GM10248 (cell line): Measurements from ENCODE around the gene TRPM8.

ENCODE experiments used
- CTCF ChIA-PET: fragments of 300-600 bp; sonication (Branson Sonifier 250); formaldehyde crosslinking; extraction: SDS; loops from one replicate; lab custom pipeline; 2021; ENCODE audit warnings: antibody characterized with exemption; lab: Yijun Ruan, JAX
- POLR2A ChIA-PET: fragments of 350-650 bp; sonication (Branson Sonifier 250); formaldehyde crosslinking; extraction: SDS; loops from one replicate; lab custom pipeline; 2020; ENCODE audit warnings: antibody characterized with exemption; lab: Yijun Ruan, JAX
- DNase-seq: peaks from one replicate; pipeline ENCODE4 v3.0.0; 2012; ENCODE audit errors: extremely low spot score
- TF ChIP-seq, protein P1 (sequence below): IDR thresholded peaks from 2 replicates; pipeline ENCODE4 v1.5.1; 2012; ENCODE audit warnings: mild to moderate bottlenecking, low read depth; ENCODE audit errors: extremely low read depth, missing control alignments, control extremely low read depth

Gene TRPM8

GRCh38 chr2:233944269-233944668 is 27.1 kb downstream of the TRPM8 start:
- TF ChIP-seq, protein P1, sequence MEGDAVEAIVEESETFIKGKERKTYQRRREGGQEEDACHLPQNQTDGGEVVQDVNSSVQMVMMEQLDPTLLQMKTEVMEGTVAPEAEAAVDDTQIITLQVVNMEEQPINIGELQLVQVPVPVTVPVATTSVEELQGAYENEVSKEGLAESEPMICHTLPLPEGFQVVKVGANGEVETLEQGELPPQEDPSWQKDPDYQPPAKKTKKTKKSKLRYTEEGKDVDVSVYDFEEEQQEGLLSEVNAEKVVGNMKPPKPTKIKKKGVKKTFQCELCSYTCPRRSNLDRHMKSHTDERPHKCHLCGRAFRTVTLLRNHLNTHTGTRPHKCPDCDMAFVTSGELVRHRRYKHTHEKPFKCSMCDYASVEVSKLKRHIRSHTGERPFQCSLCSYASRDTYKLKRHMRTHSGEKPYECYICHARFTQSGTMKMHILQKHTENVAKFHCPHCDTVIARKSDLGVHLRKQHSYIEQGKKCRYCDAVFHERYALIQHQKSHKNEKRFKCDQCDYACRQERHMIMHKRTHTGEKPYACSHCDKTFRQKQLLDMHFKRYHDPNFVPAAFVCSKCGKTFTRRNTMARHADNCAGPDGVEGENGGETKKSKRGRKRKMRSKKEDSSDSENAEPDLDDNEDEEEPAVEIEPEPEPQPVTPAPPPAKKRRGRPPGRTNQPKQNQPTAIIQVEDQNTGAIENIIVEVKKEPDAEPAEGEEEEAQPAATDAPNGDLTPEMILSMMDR, result no peak
- ChIA-PET POLR2A (no interaction called here), CTCF (no interaction called here)
- no peak for DNase-seq

- DNase-seq, result no peak
- CTCF ChIA-PET, result no interaction called here
- POLR2A ChIA-PET, result no interaction called here
- TF ChIP-seq, protein P1, result no peak
Measured at GRCh38 chr2:233944722-233945121, 27.5 kb downstream of the TRPM8 start.

GRCh38 chr2:233945146-233945545 is 28.0 kb downstream of the TRPM8 start:
- no peak for DNase-seq
- TF ChIP-seq, protein P1, result no peak
- POLR2A ChIA-PET, result no interaction called here
- CTCF ChIA-PET, result no interaction called here

GRCh38 chr2:233950078-233950825 is 33.1 kb downstream of the TRPM8 start:
- POLR2A ChIA-PET, result no interaction called here
- DNase-seq, result no peak
- TF ChIP-seq, protein P1, result no peak
- CTCF ChIA-PET, result no interaction called here

- POLR2A ChIA-PET, result no interaction called here
- CTCF ChIA-PET, result no interaction called here
- TF ChIP-seq, protein P1, result no peak
- no peak for DNase-seq
Measured at GRCh38 chr2:233952335-233952734, 35.2 kb downstream of the TRPM8 start.

DNA sequence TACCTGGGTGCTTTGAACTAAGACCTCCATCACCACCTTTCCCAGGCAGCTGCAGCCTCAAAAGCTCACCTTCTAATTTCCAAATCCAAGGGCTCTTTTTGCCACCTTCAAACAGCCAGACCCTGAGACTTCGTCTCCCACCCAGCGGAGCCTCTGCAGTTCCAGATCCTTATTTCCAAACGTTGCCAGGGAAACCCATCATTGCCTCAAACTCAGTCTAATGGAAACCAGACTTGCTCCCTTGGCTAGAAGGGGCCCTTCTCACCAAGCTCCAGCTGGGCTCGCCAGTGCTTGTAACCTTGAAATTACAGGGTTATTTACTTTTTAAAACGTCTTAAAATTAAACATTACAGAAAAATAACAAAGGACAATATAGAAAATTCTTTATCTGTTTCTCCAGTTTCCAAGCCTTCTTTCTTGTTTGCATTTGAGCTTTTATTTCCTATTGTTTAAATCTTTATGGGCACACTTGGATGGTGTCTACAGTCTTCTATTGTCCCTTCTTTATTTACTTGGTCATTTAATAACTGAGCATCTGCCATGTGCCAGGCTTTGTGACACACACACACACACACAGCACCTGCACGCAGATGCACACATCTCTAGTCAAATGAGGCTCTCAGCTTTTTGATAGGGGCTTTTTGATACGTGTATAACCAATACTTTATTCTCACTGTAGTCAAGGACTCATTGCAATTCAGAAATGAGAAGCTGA is 36.1 kb downstream of the TRPM8 start:
- ChIA-PET CTCF (no interaction called here), POLR2A (no interaction called here)
- TF ChIP-seq, protein P1, result no peak
- no peak for DNase-seq
